GM10248 (cell line): ENCODE data around the gene MAP1B.

ENCODE experiments used
- CTCF ChIA-PET: fragments of 300-600 bp; sonication (Branson Sonifier 250); formaldehyde crosslinking; extraction: SDS; loops from one replicate; lab custom pipeline; 2021; ENCODE audit warnings: antibody characterized with exemption; lab: Yijun Ruan, JAX
- POLR2A ChIA-PET: fragments of 350-650 bp; sonication (Branson Sonifier 250); formaldehyde crosslinking; extraction: SDS; loops from one replicate; lab custom pipeline; 2020; ENCODE audit warnings: antibody characterized with exemption; lab: Yijun Ruan, JAX
- DNase-seq: peaks from one replicate; pipeline ENCODE4 v3.0.0; 2012; ENCODE audit errors: extremely low spot score
- TF ChIP-seq, protein P1 (sequence below): IDR thresholded peaks from 2 replicates; pipeline ENCODE4 v1.5.1; 2012; ENCODE audit warnings: mild to moderate bottlenecking, low read depth; ENCODE audit errors: extremely low read depth, missing control alignments, control extremely low read depth

Gene MAP1B

GRCh38 chr5:72134226-72134899 lies 27.1 kb downstream of the MAP1B start:
- no peak for DNase-seq
- ChIA-PET POLR2A (no interaction called here), CTCF (interaction anchor here (2.5 to 2.9 kb wide), 2 partner anchors 8 to 174 kb away, joined by 8 to 13 read pairs; no protein-coding TSS in a partner anchor)
- TF ChIP-seq, protein P1, sequence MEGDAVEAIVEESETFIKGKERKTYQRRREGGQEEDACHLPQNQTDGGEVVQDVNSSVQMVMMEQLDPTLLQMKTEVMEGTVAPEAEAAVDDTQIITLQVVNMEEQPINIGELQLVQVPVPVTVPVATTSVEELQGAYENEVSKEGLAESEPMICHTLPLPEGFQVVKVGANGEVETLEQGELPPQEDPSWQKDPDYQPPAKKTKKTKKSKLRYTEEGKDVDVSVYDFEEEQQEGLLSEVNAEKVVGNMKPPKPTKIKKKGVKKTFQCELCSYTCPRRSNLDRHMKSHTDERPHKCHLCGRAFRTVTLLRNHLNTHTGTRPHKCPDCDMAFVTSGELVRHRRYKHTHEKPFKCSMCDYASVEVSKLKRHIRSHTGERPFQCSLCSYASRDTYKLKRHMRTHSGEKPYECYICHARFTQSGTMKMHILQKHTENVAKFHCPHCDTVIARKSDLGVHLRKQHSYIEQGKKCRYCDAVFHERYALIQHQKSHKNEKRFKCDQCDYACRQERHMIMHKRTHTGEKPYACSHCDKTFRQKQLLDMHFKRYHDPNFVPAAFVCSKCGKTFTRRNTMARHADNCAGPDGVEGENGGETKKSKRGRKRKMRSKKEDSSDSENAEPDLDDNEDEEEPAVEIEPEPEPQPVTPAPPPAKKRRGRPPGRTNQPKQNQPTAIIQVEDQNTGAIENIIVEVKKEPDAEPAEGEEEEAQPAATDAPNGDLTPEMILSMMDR: no peak

GRCh38 chr5:72137826-72138409 lies 30.6 kb downstream of the MAP1B start:
- TF ChIP-seq, protein P1: peak; percentile 46
- ChIA-PET POLR2A (no interaction called here), CTCF (no interaction called here)
- peak; percentile 29 for DNase-seq

GRCh38 chr5:72138943-72139521 lies 31.8 kb downstream of the MAP1B start:
- TF ChIP-seq, protein P1: no peak
- ChIA-PET POLR2A (no interaction called here), CTCF (interaction anchor here (1.0 kb wide), 2 partner anchors 153 to 169 kb away, joined by 3 to 5 read pairs; no protein-coding TSS in a partner anchor)
- no peak for DNase-seq

- ChIA-PET CTCF (no interaction called here), POLR2A (no interaction called here)
- DNase-seq: no peak
- TF ChIP-seq, protein P1: no peak
Observed at GRCh38 chr5:72140711-72141110, 33.4 kb downstream of the MAP1B start.

- POLR2A ChIA-PET: no interaction called here
- TF ChIP-seq, protein P1: no peak
- CTCF ChIA-PET: interaction anchor here (0.8 to 1.2 kb wide), 2 partner anchors 8 to 103 kb away, joined by 3 read pairs; no protein-coding TSS in a partner anchor
- DNase-seq: no peak
Observed at GRCh38 chr5:72141440-72142355, 34.4 kb downstream of the MAP1B start.

GRCh38 chr5:72144762-72145161 lies 37.5 kb downstream of the MAP1B start:
- TF ChIP-seq, protein P1: no peak
- ChIA-PET CTCF (interaction anchor here (1.4 to 1.7 kb wide), 2 partner anchors 12 to 14 kb away, joined by 3 to 5 read pairs; no protein-coding TSS in a partner anchor), POLR2A (no interaction called here)
- no peak for DNase-seq
